Endodermal cell (in vitro differentiated cells): ENCODE data around the gene PDE6A. TPM values are rescaled to one million over a fixed set of nuclear protein-coding genes. Genes with fewer than 3 reads are reported as not detected.

Experiments
- DNase-seq: peaks from one replicate; pipeline ENCODE4 v3.0.0-alpha.2; 2017
- H3K27ac ChIP-seq: 2 replicates; pipeline ENCODE4 v1.5.1; 2013; ENCODE audit warnings: mild to moderate bottlenecking, low read depth, low read length, moderate library complexity
- H3K27me3 ChIP-seq: 2 replicates; pipeline ENCODE4 v1.6.1; 2013; ENCODE audit warnings: mild to moderate bottlenecking, low read length, moderate library complexity; ENCODE audit not compliant: insufficient read depth, control insufficient read depth, poor library complexity, severe bottlenecking
- H3K36me3 ChIP-seq: 2 replicates; pipeline ENCODE4 v1.7.0; 2013; ENCODE audit warnings: mild to moderate bottlenecking, low read length, moderate library complexity; ENCODE audit not compliant: control insufficient read depth, insufficient read depth
- H3K4me1 ChIP-seq: one replicate; pipeline ENCODE4 v1.7.0; 2013; ENCODE audit warnings: low read length; ENCODE audit not compliant: control insufficient read depth, insufficient read depth
- H3K4me3 ChIP-seq: 2 replicates; pipeline ENCODE4 v1.5.1; 2013; ENCODE audit warnings: mild to moderate bottlenecking, low read length, moderate library complexity
- H3K9ac ChIP-seq: 2 replicates; pipeline ENCODE4 v1.6.1; 2013; ENCODE audit warnings: mild to moderate bottlenecking, low read length, moderate library complexity; ENCODE audit not compliant: poor library complexity, severe bottlenecking; ENCODE audit errors: extremely low read depth
- H3K9me3 ChIP-seq: 2 replicates; pipeline ENCODE4 v1.6.1; 2013; ENCODE audit warnings: mild to moderate bottlenecking, low read length, moderate library complexity; ENCODE audit not compliant: control insufficient read depth
- H3K27ac Mint-ChIP-seq: 2 replicates; pipeline ENCODE4 v1.8.0; 2020; ENCODE audit warnings: mixed read lengths
- H3K27me3 Mint-ChIP-seq: 2 replicates; pipeline ENCODE4 v1.8.0; 2021; ENCODE audit warnings: mild to moderate bottlenecking, mixed read lengths; ENCODE audit not compliant: insufficient read depth
- H3K36me3 Mint-ChIP-seq: 2 replicates; pipeline ENCODE4 v1.8.0; 2020; ENCODE audit warnings: low read depth, mixed read lengths
- H3K4me1 Mint-ChIP-seq: 2 replicates; pipeline ENCODE4 v1.8.0; 2020; ENCODE audit warnings: mixed read lengths
- H3K4me3 Mint-ChIP-seq: 2 replicates; pipeline ENCODE4 v1.8.0; 2020; ENCODE audit warnings: mild to moderate bottlenecking, moderate library complexity, mixed read lengths
- H3K9me3 Mint-ChIP-seq: 2 replicates; pipeline ENCODE4 v1.8.0; 2020; ENCODE audit warnings: mild to moderate bottlenecking, mixed read lengths
- WGBS, 2 experiments: methylation state at CpG; one replicate each; pipeline versions ENCODE4 v1.1.5 to v1.1.7; 2013; ENCODE audit warnings: missing lambda C conversion rate in 2 of 2, mixed read lengths in 1 of 2; ENCODE audit not compliant: insufficient coverage in 1 of 2, insufficient read length in 1 of 2; 5-methylcytosine and 5-hydroxymethylcytosine counted together
- total RNA-seq, 2 donors: library from RNA; stranded (reverse); fragmentation: NEBNext Ultra II Directional in 1 of 2; extraction: Animal tissue kit (Norgen Biotek cat#: 25700) in 1 of 2; gene quantifications; 2 replicates in 1 of 2; 3 replicates in 1 of 2; pipeline ENCODE4 v1.2.1, GENCODE V29; 2021
- TF ChIP-seq, protein P1 (sequence below): fragments of 200-600 bp; sonication (generic); conservative IDR thresholded peaks from 2 replicates; pipeline ENCODE4 v1.5.0; 2021; ENCODE audit warnings: antibody characterized with exemption, mild to moderate bottlenecking

The PDE6A gene
- total RNA-seq, 2 donors from 2014 or later = 0.07 TPM; not detected in 1

DNA sequence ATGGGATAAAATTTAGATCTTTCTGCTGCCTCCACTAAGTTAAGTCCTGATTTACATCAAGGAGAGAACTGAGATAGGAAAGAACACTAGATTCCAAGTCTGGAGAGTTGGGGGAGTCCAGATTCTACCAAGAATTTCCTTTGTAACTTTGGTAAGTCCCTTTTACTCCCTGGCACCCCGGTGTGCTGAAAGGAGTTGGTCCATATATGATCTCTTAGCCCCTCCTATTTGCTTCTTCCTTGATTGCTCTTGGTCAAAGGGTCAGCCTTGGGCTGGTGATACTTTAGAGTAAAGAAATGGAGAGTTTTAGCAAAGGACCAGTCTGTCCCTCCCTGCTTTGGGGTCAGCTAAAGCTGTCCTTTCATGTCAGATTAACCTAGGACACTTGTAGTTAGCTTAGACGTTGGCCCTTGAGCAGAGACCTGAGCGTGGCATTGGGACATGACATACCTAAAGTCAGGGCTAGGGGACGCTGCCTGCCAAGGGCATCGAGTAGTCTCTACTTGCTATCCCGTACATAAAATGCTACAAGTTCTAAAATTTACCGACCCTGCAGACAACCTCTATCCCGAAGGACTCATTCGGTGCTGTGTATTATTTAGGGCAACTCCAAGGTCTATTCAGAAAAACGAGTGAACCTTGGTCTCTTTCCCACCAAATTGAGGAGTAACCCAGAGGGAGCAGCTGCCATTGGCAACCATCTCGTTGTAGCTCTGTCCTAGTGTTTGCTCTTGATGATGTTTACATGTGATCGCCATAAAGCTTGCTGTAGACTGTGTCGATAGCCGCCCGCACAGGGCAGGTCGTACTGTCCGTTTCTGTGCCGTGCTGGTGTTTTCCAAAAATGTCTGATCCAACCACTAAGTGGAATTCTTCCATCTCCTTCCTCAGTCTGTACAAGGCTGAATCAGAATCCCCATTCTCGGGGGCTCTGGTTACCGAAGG is 94.4 kb downstream of the PDE6A start:
- no peak overlapping the region for H3K27ac ChIP-seq
- WGBS, 2 experiments = 92 to 93% methylated on average over 11 to 20 of the region's 20 CpGs
- H3K9me3 ChIP-seq = no peaks in the 10 kb centered on the region
- Mint-ChIP-seq H3K4me1 (peaks cover 18% of the 10 kb centered on the region), H3K9me3 (no peaks in the 10 kb centered on the region), H3K27me3 (no peaks in the 10 kb centered on the region), H3K4me3 (no peak overlapping the region), H3K36me3 (peaks cover 6% of the 10 kb centered on the region), H3K27ac (no peak overlapping the region)
- no peak for DNase-seq
- TF ChIP-seq, protein P1, sequence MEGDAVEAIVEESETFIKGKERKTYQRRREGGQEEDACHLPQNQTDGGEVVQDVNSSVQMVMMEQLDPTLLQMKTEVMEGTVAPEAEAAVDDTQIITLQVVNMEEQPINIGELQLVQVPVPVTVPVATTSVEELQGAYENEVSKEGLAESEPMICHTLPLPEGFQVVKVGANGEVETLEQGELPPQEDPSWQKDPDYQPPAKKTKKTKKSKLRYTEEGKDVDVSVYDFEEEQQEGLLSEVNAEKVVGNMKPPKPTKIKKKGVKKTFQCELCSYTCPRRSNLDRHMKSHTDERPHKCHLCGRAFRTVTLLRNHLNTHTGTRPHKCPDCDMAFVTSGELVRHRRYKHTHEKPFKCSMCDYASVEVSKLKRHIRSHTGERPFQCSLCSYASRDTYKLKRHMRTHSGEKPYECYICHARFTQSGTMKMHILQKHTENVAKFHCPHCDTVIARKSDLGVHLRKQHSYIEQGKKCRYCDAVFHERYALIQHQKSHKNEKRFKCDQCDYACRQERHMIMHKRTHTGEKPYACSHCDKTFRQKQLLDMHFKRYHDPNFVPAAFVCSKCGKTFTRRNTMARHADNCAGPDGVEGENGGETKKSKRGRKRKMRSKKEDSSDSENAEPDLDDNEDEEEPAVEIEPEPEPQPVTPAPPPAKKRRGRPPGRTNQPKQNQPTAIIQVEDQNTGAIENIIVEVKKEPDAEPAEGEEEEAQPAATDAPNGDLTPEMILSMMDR = peak; percentile 45
- no peaks in the 10 kb centered on the region for H3K36me3 ChIP-seq
- no peaks in the 10 kb centered on the region for H3K27me3 ChIP-seq
- H3K4me3 ChIP-seq = no peak overlapping the region
- no peak overlapping the region for H3K9ac ChIP-seq
- no peaks in the 10 kb centered on the region for H3K4me1 ChIP-seq

DNA sequence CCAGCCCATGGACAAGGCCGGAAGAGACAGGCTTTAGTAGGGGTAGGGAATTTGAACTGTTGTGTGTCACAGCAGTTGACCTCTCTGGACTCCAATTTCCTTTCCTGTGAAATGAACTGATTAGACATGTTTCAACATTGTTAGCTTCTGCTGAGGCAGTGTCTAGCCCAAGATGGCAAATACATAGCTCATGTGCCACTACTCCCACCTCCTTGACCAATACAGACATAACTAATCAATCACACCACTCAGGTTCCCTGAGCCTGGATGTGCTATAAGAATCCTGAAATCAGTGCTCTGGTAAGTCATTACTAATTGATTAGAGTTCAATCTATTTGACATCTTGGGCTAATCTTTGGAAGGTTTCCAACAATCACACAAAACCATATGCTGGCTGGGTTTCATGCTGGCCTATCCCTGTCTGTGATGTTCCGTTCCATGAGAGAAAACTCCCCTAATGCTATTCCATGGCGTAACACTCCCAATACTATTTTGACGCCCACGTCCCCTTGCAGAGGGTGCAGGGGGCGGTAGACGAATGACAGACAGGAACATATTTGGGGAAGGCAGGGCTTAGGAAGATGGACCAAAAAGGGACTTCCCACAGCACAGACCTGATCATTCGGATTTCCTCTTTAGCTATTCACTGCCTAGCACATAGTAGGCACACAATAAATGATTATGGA is 95.2 kb downstream of the PDE6A start:
- Mint-ChIP-seq H3K36me3 (peaks cover 6% of the 10 kb centered on the region), H3K4me1 (peaks cover 18% of the 10 kb centered on the region), H3K4me3 (no peak overlapping the region), H3K9me3 (no peaks in the 10 kb centered on the region), H3K27ac (no peak overlapping the region), H3K27me3 (no peaks in the 10 kb centered on the region)
- WGBS, 2 experiments = 89 to 100% methylated on average over 7 to 8 of the region's 8 CpGs
- Histone ChIP-seq H3K9me3 (no peaks in the 10 kb centered on the region), H3K4me1 (no peaks in the 10 kb centered on the region), H3K9ac (no peak overlapping the region), H3K4me3 (no peak overlapping the region), H3K27me3 (no peaks in the 10 kb centered on the region), H3K27ac (no peak overlapping the region), H3K36me3 (no peaks in the 10 kb centered on the region)
- TF ChIP-seq, protein P1 = no peak
- DNase-seq = no peak

DNA sequence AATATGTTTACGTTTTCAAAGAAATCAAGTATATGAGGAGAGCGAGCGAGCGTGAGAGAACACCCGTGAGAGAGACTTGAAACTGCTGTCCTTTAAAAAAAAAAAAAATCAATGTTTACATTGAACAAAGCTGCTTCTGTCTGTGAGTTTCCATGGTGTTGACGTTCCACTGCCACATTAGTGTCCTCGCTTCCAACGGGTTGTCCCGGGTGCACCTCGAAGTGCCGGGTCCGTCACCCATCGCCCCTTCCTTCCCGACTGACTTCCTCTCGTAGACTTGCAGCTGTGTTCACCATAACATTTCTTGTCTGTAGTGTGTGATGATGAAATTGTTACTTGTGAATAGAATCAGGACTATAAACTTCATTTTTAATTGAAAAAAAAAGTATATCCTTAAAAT is 97.0 kb downstream of the PDE6A start:
- Histone ChIP-seq H3K27me3 (no peaks in the 10 kb centered on the region), H3K4me1 (no peaks in the 10 kb centered on the region), H3K9me3 (no peaks in the 10 kb centered on the region), H3K9ac (no peak overlapping the region), H3K4me3 (no peak overlapping the region), H3K27ac (no peak overlapping the region), H3K36me3 (no peaks in the 10 kb centered on the region)
- DNase-seq = no peak
- H3K9me3 Mint-ChIP-seq = no peaks in the 10 kb centered on the region
- H3K4me1 Mint-ChIP-seq = peaks cover 5% of the 10 kb centered on the region
- TF ChIP-seq, protein P1 = no peak
- no peaks in the 10 kb centered on the region for H3K27me3 Mint-ChIP-seq
- no peak overlapping the region for H3K4me3 Mint-ChIP-seq
- no peak overlapping the region for H3K27ac Mint-ChIP-seq
- H3K36me3 Mint-ChIP-seq = peaks cover 6% of the 10 kb centered on the region
- WGBS, 2 experiments = 95 to 97% methylated on average over 12 to 15 of the region's 15 CpGs
